ENCODE measurements around the gene ACAP3. TPM values are rescaled to one million over a fixed set of nuclear protein-coding genes. Genes with fewer than 3 reads are reported as not detected.

Gene ACAP3
- total RNA-seq, 2 donors from 2014 or later: 40.9 to 50.9 TPM

- intact Hi-C loops (cut with DNase I): no loop called here
- DNase-seq (ENCODE audit: low spot score): no peak
Observed at GRCh38 chr1:1306661-1307260, 969 bp downstream of the ACAP3 start.

- intact Hi-C loops (cut with DNase I): no loop called here
- DNase-seq (ENCODE audit: low spot score): no peak
Observed at GRCh38 chr1:1306070-1306660, 1.6 kb downstream of the ACAP3 start.

GRCh38 chr1:1305300-1306069, 2.2 kb downstream of the ACAP3 start:
- no peak for DNase-seq (ENCODE audit: low spot score)
- intact Hi-C loops (cut with DNase I): no loop called here

GRCh38 chr1:1304331-1305299, 3.1 kb downstream of the ACAP3 start:
- peak; percentile 93 for DNase-seq (ENCODE audit: low spot score)
- intact Hi-C loops (cut with DNase I): no loop called here

GRCh38 chr1:1303736-1304135, 4.0 kb downstream of the ACAP3 start:
- intact Hi-C loops (cut with DNase I): no loop called here
- DNase-seq (ENCODE audit: low spot score): no peak

- intact Hi-C loops (cut with DNase I): no loop called here
Observed at GRCh38 chr1:1302951-1303509, 4.7 kb downstream of the ACAP3 start.

GRCh38 chr1:1302006-1302430, 5.7 kb downstream of the ACAP3 start:
- intact Hi-C loops (cut with DNase I): no loop called here
- DNase-seq (ENCODE audit: low spot score): no peak

More at GRCh38 chr1:1302951-1303509, 4.7 kb downstream of the ACAP3 start:
- DNase-seq (ENCODE audit: low spot score): no peak

- DNase-seq (ENCODE audit: low spot score): no peak
- intact Hi-C loops (cut with DNase I): no loop called here
Observed at GRCh38 chr1:1300352-1300739, 7.4 kb downstream of the ACAP3 start.

GRCh38 chr1:1299686-1300351, 7.9 kb downstream of the ACAP3 start:
- no peak for DNase-seq (ENCODE audit: low spot score)
- intact Hi-C loops (cut with DNase I): no loop called here

- intact Hi-C loops (cut with DNase I): no loop called here
- no peak for DNase-seq (ENCODE audit: low spot score)
Observed at GRCh38 chr1:1298861-1299685, 8.7 kb downstream of the ACAP3 start.

- intact Hi-C loops (cut with DNase I): no loop called here
- DNase-seq (ENCODE audit: low spot score): no peak
Observed at GRCh38 chr1:1297802-1298424, 9.8 kb downstream of the ACAP3 start.

- DNase-seq (ENCODE audit: low spot score): no peak
- intact Hi-C loops (cut with DNase I): no loop called here
Observed at GRCh38 chr1:1296070-1297061, 11.4 kb downstream of the ACAP3 start.

- no peak for DNase-seq (ENCODE audit: low spot score)
- intact Hi-C loops (cut with DNase I): no loop called here
Observed at GRCh38 chr1:1295154-1295923, 12.4 kb downstream of the ACAP3 start.

- DNase-seq (ENCODE audit: low spot score): no peak
- intact Hi-C loops (cut with DNase I): loop anchor here in 1 of 2 donors (5.0 kb wide), 1 partner anchor 172 kb away; no protein-coding TSS in a partner anchor
Observed at GRCh38 chr1:1294250-1294890, 13.4 kb downstream of the ACAP3 start.

All from posterior vena cava (tissue), 2 donors.